HUES64 (cell line): Measurements from ENCODE around the gene TMED9.
"Not testable (repeated sequence)": the region's sequence is repeated elsewhere in the genome, so short reads cannot be mapped to it uniquely, and the experiment has no call there.

Experiments used
- H3K27ac ChIP-seq: 2 replicates; pipeline ENCODE4 v1.7.0; 2013; ENCODE audit warnings: low read depth, low read length, inconsistent platforms
- H3K27me3 ChIP-seq: 2 replicates; pipeline ENCODE4 v1.6.1; 2013; ENCODE audit warnings: mild to moderate bottlenecking, low read length; ENCODE audit not compliant: insufficient read depth
- H3K36me3 ChIP-seq: 2 replicates; pipeline ENCODE4 v1.6.1; 2013; ENCODE audit warnings: mild to moderate bottlenecking, low read length; ENCODE audit not compliant: insufficient read depth
- H3K4me1 ChIP-seq: 2 replicates; pipeline ENCODE4 v1.6.1; 2013; ENCODE audit warnings: mild to moderate bottlenecking, low read length, moderate library complexity; ENCODE audit not compliant: insufficient read depth
- H3K4me3 ChIP-seq: 2 replicates; pipeline ENCODE4 v1.5.1; 2013; ENCODE audit warnings: mild to moderate bottlenecking, low read length, moderate library complexity
- H3K9ac ChIP-seq: 2 replicates; pipeline ENCODE4 v1.6.1; 2013; ENCODE audit warnings: mild to moderate bottlenecking, low read depth, low read length
- H3K9me3 ChIP-seq: 2 replicates; pipeline ENCODE4 v1.6.1; 2013; ENCODE audit warnings: low read depth, low read length; ENCODE audit not compliant: insufficient read depth
- WGBS: fragments of 150-250, 120-280 bp; methylation state at CpG from one replicate; pipeline ENCODE4 v1.1.7; 2013; ENCODE audit warnings: missing lambda C conversion rate; 5-methylcytosine and 5-hydroxymethylcytosine counted together

TMED9 gene

DNA sequence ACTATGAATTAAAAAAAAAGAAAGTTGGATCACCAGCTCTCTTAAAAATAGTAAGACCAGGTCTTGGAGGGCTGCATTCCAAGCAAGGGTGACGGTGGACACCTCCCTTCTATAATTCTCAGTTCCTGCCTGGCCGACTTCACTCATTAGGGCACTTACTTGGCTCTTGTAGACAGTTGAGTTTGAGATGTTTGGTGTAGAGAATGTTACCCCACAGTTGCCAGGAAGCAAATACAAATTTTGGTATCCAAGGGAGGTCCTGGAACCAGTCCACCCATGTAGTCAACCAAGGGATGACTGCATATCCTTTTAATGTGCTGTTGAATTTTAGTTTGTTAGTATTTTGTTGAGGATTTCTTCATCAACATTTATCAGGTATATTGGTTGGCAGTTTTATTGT is 28.6 kb downstream of the TMED9 start:
- H3K9me3 ChIP-seq = no peaks in the 10 kb centered on the region
- no peak overlapping the region for H3K9ac ChIP-seq
- H3K4me1 ChIP-seq = no peaks in the 10 kb centered on the region
- no peaks in the 10 kb centered on the region for H3K27me3 ChIP-seq
- H3K4me3 ChIP-seq = no peak overlapping the region
- no peak overlapping the region for H3K27ac ChIP-seq
- 94% methylated on average over 2 of the region's 2 CpGs for WGBS
- peaks cover 19% of the 10 kb centered on the region for H3K36me3 ChIP-seq

DNA sequence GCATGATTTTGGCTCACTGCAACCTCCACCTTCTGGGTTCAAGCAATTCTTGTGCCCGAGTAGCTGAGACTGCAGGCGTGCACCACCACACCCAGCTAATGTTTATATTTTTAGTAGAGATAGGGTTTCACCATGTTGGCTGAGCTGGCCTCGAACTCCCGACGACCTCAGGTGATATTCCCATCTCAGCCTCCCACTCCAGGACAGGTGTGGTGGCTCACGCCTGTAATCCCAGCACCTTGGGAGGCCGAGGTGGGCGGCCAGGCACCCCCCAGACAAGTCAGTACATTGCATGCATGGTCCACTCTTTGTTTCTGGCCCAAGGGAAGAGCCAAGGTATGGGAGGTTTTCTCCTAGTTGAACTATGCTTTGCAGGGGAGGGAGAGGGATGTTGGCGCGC is 32.2 kb downstream of the TMED9 start:
- 100% methylated on average over 8 of the region's 10 CpGs for WGBS
- not testable (repeated sequence) for H3K9ac ChIP-seq, H3K9me3 ChIP-seq, H3K4me3 ChIP-seq, H3K36me3 ChIP-seq, H3K27ac ChIP-seq, H3K4me1 ChIP-seq, H3K27me3 ChIP-seq

DNA sequence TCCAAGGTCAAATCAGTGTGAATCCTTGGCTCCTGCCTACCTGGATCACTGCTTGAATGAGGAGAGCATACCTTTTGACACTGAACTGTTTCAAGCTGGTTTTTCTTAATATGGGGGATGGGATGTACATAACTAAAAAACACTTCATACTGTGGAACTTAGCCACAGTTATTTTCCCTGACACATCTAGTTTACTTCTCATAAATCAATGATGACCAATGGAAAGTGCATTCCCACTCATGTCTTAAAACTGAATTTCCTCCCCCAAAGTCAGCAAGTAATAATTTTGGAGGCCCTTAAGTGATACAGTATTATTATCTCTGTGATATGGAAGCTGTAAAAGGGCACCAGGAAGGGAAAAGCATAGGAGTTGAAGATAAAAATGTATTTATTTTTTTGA is 38.2 kb downstream of the TMED9 start:
- H3K36me3 ChIP-seq, H3K9ac ChIP-seq, H3K9me3 ChIP-seq, H3K4me3 ChIP-seq, H3K27ac ChIP-seq, H3K27me3 ChIP-seq, H3K4me1 ChIP-seq: not testable (repeated sequence)

DNA sequence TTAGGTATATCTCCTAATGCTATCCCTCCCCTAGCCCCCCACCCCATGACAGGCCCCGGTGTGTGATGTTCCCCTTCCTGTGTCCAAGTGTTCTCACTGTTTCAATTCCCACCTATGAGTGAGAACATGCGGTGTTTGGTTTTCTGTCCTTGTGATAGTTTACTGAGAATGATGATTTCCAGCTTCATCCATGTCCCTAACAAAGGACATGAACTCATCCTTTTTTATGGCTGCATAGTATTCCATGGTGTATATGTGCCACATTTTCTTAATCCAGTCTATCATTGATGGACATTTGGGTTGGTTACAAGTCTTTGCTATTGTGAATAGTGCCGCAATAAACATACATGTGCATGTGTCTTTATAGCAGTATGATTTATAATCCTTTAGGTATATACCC is 42.9 kb downstream of the TMED9 start:
- not testable (repeated sequence) for H3K27ac ChIP-seq, H3K36me3 ChIP-seq, H3K4me3 ChIP-seq, H3K9ac ChIP-seq, H3K27me3 ChIP-seq, H3K4me1 ChIP-seq, H3K9me3 ChIP-seq
- WGBS = 100% methylated on average over 1 of the region's 3 CpGs

DNA sequence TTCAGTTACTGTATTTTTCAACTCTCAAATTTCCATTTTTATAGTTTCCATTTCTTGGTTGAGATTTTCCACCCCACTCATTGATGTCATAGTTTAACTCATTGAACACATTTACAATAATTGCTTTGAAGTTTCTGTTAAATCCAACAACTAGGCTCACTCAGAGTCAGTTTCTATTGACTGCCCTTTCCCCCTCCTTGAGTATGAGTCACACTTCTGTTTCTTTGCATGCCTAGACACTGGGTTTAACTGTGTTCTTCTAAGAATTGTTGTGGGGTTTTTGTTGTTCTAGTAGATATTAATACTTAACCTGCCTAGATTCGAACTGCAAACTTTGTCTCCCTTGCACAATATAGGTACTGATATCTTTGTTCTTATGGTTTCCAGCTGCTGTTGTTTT is 53.5 kb downstream of the TMED9 start:
- H3K4me1 ChIP-seq, H3K9me3 ChIP-seq, H3K36me3 ChIP-seq, H3K27me3 ChIP-seq, H3K27ac ChIP-seq, H3K4me3 ChIP-seq, H3K9ac ChIP-seq: not testable (repeated sequence)
- WGBS = no CpG with 5 or more reads among the region's 1 CpG
